GM23338 (cell line): ENCODE data around the gene PIK3R3. TPM values are rescaled to one million over a fixed set of nuclear protein-coding genes. Genes with fewer than 3 reads are reported as not detected.

Experiments used
- ATAC-seq: fragments of 200-7000 bp; cut with Tn5 transposase; 3 replicates; pipeline ENCODE4 v1.9.1; 2020
- DNase-seq: peaks from one replicate; pipeline ENCODE4 v3.0.0-alpha.2; 2015; ENCODE audit warnings: low spot score
- H2AFZ ChIP-seq: fragments of 200-600 bp; sonication (generic); 2 replicates; pipeline ENCODE4 v1.8.0; 2016; ENCODE audit warnings: antibody characterized with exemption, mild to moderate bottlenecking, moderate library complexity
- H3F3A ChIP-seq: fragments of 200-600 bp; sonication (generic); replicated peaks from 2 replicates; pipeline ENCODE4 v1.8.0; 2017; ENCODE audit warnings: antibody characterized with exemption, mixed run types, low read depth
- H3K27ac ChIP-seq: fragments of 200-600 bp; sonication (generic); 2 replicates; pipeline ENCODE4 v1.6.1; 2016; ENCODE audit warnings: low read depth
- H3K27me3 ChIP-seq: fragments of 200-600 bp; sonication (generic); 2 replicates; pipeline ENCODE4 v1.8.0; 2016; ENCODE audit warnings: mild to moderate bottlenecking, mixed run types, moderate library complexity; ENCODE audit not compliant: insufficient read depth
- H3K36me3 ChIP-seq: fragments of 200-600 bp; sonication (generic); 2 replicates; pipeline ENCODE4 v1.8.0; 2016; ENCODE audit warnings: mild to moderate bottlenecking; ENCODE audit not compliant: insufficient read depth
- H3K4me1 ChIP-seq: fragments of 200-600 bp; sonication (generic); 2 replicates; pipeline ENCODE4 v1.8.0; 2016; ENCODE audit warnings: mild to moderate bottlenecking, moderate library complexity; ENCODE audit not compliant: insufficient read depth
- H3K4me2 ChIP-seq: fragments of 200-600 bp; sonication (generic); 2 replicates; pipeline ENCODE4 v1.7.1; 2017; ENCODE audit warnings: mixed run types
- H3K4me3 ChIP-seq: fragments of 200-600 bp; sonication (generic); 2 replicates; pipeline ENCODE4 v1.6.1; 2016; ENCODE audit warnings: mixed run types
- H3K79me2 ChIP-seq: fragments of 200-600 bp; sonication (generic); replicated peaks from 2 replicates; pipeline ENCODE4 v1.8.0; 2017; ENCODE audit warnings: mild to moderate bottlenecking; ENCODE audit not compliant: insufficient read depth
- H3K9me2 ChIP-seq: fragments of 200-600 bp; sonication (generic); 2 replicates; pipeline ENCODE4 v1.8.0; 2017; ENCODE audit not compliant: insufficient read depth
- H4K20me1 ChIP-seq: fragments of 200-600 bp; sonication (generic); replicated peaks from 2 replicates; pipeline ENCODE4 v1.8.0; 2017; ENCODE audit warnings: mild to moderate bottlenecking; ENCODE audit not compliant: insufficient read depth
- H3K27ac Mint-ChIP-seq: 2 replicates; pipeline ENCODE4 v1.8.0; 2020; ENCODE audit warnings: inconsistent platforms, mild to moderate bottlenecking, moderate library complexity, mixed read lengths
- H3K27me3 Mint-ChIP-seq: 3 replicates; pipeline ENCODE4 v1.8.0; 2022; ENCODE audit warnings: low read depth, mild to moderate bottlenecking, moderate library complexity, mixed read lengths, inconsistent platforms; ENCODE audit not compliant: insufficient read depth, poor library complexity
- H3K36me3 Mint-ChIP-seq: 3 replicates; pipeline ENCODE4 v1.8.0; 2021; ENCODE audit warnings: low read depth, mild to moderate bottlenecking, inconsistent platforms, moderate library complexity, mixed read lengths
- H3K4me1 Mint-ChIP-seq: 3 replicates; pipeline ENCODE4 v1.8.0; 2020; ENCODE audit warnings: mild to moderate bottlenecking, inconsistent platforms, mixed read lengths
- H3K4me3 Mint-ChIP-seq: 3 replicates; pipeline ENCODE4 v1.8.0; 2021; ENCODE audit warnings: moderate library complexity, mild to moderate bottlenecking, inconsistent platforms, mixed read lengths
- H3K9me3 Mint-ChIP-seq: 3 replicates; pipeline ENCODE4 v1.8.0; 2020; ENCODE audit warnings: moderate library complexity, mild to moderate bottlenecking, inconsistent platforms, mixed read lengths
- CREB1 ChIP-seq: fragments of 250-450 bp; sonication (Bioruptor Pico); IDR thresholded peaks from 2 replicates; pipeline ENCODE4 v1.5.0; 2020; ENCODE audit warnings: low read depth, mild to moderate bottlenecking, moderate library complexity
- CTCF ChIP-seq, 2 experiments: fragments of 200-600 bp in 1 of 2; sonication (generic) in 1 of 2; conservative IDR thresholded peaks; 2 replicates each; pipeline versions ENCODE4 v1.5.1 to v1.6.1; 2016 to 2017; ENCODE audit warnings: antibody characterized with exemption in 2 of 2, low read depth in 2 of 2, mild to moderate bottlenecking in 2 of 2, moderate library complexity in 1 of 2
- EZH2 ChIP-seq: fragments of 200-600 bp; sonication (generic); IDR thresholded peaks from one replicate; pipeline ENCODE4 v1.8.0; 2017; ENCODE audit warnings: antibody characterized with exemption, mild to moderate bottlenecking, low read depth; ENCODE audit not compliant: unreplicated experiment
- EZH2phosphoT487 ChIP-seq: fragments of 200-600 bp; sonication (generic); IDR thresholded peaks from one replicate; pipeline ENCODE4 v1.8.1; 2018; ENCODE audit warnings: antibody characterized with exemption; ENCODE audit not compliant: unreplicated experiment
- JUNB ChIP-seq: IDR thresholded peaks from one replicate; pipeline ENCODE4 v1.6.1; 2016; ENCODE audit warnings: antibody characterized with exemption; ENCODE audit not compliant: unreplicated experiment
- NANOG ChIP-seq: IDR thresholded peaks from 2 replicates; pipeline ENCODE4 v1.6.1; 2016; ENCODE audit warnings: antibody characterized with exemption, borderline replicate concordance
- POLR2AphosphoS5 ChIP-seq: IDR thresholded peaks from 2 replicates; pipeline ENCODE4 v1.6.1; 2016; ENCODE audit warnings: antibody characterized with exemption, low read depth
- STAT1 ChIP-seq: IDR thresholded peaks from one replicate; pipeline ENCODE4 v1.6.1; 2016; ENCODE audit warnings: antibody characterized with exemption; ENCODE audit not compliant: unreplicated experiment
- ZNF114 ChIP-seq: fragments of 250-450 bp; sonication (Bioruptor Pico); IDR thresholded peaks from 2 replicates; pipeline ENCODE4 v1.5.0; 2020; ENCODE audit warnings: mild to moderate bottlenecking, moderate library complexity
- ZNF331 ChIP-seq: fragments of 250-450 bp; sonication (Bioruptor Pico); IDR thresholded peaks from 2 replicates; pipeline ENCODE4 v1.5.0; 2020; ENCODE audit warnings: low read depth, mild to moderate bottlenecking, moderate library complexity
- polyA plus RNA-seq: library from polyadenylated mRNA; unstranded; fragments of >200 nt; fragmentation: Nextera tagmentation; extraction: Ambion mirVana; gene quantifications from 2 replicates; pipeline ENCODE4 v1.2.1, GENCODE V29; 2016
- total RNA-seq: library from RNA; depleted of rRNA; stranded (reverse); fragments of >200 nt; shearing (Covaris generic); gene quantifications from 2 replicates; pipeline ENCODE4 v1.2.3, GENCODE V29; 2014
- TF ChIP-seq, protein P1 (sequence below): IDR thresholded peaks from 2 replicates; pipeline ENCODE4 v1.6.1; 2016; ENCODE audit warnings: antibody characterized with exemption
- TF ChIP-seq, protein P2 (sequence below): IDR thresholded peaks from one replicate; pipeline ENCODE4 v1.6.1; 2018; ENCODE audit warnings: antibody characterized with exemption; ENCODE audit not compliant: unreplicated experiment
- TF ChIP-seq, protein P3 (sequence below): fragments of 250-450 bp; sonication (Bioruptor Pico); IDR thresholded peaks from 2 replicates; pipeline ENCODE4 v1.5.0; 2020; ENCODE audit warnings: mild to moderate bottlenecking, moderate library complexity

The PIK3R3 gene
- total and polyA plus RNA-seq, 2 experiments from 2014 or later, result 7.5 to 8.6 TPM

DNA sequence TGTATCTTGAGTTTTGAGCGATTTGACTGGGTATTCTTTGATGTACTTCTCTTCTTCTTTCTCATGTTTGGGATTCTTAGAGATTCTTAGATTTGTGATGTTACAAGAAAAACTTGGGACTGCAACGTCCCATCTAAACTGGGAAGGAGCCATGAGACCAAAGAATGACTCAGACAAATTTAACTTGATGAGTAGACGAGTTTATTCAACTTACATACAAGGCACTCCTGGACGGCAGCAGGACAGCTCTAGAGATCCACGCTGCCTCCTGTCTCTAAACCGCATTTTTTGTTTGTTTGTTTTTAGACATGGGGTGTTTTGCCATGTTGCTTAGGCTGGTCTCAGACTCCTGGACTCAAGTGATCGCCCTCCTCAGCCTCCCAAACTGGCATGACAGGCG is 137.1 kb downstream of the PIK3R3 start:
- ATAC-seq (no peak), DNase-seq (no peak)
- peaks cover 2% of the 10 kb centered on the region; the same call in 1 of the 2 replicates for H4K20me1 ChIP-seq
- H3K27me3 Mint-ChIP-seq, result no peaks in the 10 kb centered on the region
- H3K36me3 Mint-ChIP-seq, result peaks cover 7% of the 10 kb centered on the region; the same call in 1 of the 3 replicates
- H3K4me1 ChIP-seq, result no peaks in the 10 kb centered on the region
- 0 out of 2 replicates have a peak, but pooled peaks cover 20% of the 10 kb centered on the region for H3K79me2 ChIP-seq
- no peaks in the 10 kb centered on the region for H3K9me2 ChIP-seq
- H3K27ac ChIP-seq, result no peak overlapping the region
- TF ChIP-seq JUNB (no peak), EZH2phosphoT487 (no peak), STAT1 (no peak), EZH2 (no peak), NANOG (no peak), ZNF331 (CRISPR knock-in tag) (no peak), POLR2AphosphoS5 (no peak), ZNF114 (no peak), CREB1 (CRISPR knock-in tag) (no peak), CTCF (conservative IDR thresholded peaks at IDR 0.05; ENCODE audit: low read depth in 2 of 2) (no peak)
- TF ChIP-seq, protein P1, sequence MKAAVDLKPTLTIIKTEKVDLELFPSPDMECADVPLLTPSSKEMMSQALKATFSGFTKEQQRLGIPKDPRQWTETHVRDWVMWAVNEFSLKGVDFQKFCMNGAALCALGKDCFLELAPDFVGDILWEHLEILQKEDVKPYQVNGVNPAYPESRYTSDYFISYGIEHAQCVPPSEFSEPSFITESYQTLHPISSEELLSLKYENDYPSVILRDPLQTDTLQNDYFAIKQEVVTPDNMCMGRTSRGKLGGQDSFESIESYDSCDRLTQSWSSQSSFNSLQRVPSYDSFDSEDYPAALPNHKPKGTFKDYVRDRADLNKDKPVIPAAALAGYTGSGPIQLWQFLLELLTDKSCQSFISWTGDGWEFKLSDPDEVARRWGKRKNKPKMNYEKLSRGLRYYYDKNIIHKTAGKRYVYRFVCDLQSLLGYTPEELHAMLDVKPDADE, result no peak
- TF ChIP-seq, protein P2, sequence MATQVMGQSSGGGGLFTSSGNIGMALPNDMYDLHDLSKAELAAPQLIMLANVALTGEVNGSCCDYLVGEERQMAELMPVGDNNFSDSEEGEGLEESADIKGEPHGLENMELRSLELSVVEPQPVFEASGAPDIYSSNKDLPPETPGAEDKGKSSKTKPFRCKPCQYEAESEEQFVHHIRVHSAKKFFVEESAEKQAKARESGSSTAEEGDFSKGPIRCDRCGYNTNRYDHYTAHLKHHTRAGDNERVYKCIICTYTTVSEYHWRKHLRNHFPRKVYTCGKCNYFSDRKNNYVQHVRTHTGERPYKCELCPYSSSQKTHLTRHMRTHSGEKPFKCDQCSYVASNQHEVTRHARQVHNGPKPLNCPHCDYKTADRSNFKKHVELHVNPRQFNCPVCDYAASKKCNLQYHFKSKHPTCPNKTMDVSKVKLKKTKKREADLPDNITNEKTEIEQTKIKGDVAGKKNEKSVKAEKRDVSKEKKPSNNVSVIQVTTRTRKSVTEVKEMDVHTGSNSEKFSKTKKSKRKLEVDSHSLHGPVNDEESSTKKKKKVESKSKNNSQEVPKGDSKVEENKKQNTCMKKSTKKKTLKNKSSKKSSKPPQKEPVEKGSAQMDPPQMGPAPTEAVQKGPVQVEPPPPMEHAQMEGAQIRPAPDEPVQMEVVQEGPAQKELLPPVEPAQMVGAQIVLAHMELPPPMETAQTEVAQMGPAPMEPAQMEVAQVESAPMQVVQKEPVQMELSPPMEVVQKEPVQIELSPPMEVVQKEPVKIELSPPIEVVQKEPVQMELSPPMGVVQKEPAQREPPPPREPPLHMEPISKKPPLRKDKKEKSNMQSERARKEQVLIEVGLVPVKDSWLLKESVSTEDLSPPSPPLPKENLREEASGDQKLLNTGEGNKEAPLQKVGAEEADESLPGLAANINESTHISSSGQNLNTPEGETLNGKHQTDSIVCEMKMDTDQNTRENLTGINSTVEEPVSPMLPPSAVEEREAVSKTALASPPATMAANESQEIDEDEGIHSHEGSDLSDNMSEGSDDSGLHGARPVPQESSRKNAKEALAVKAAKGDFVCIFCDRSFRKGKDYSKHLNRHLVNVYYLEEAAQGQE, result no peak
- TF ChIP-seq, protein P3, sequence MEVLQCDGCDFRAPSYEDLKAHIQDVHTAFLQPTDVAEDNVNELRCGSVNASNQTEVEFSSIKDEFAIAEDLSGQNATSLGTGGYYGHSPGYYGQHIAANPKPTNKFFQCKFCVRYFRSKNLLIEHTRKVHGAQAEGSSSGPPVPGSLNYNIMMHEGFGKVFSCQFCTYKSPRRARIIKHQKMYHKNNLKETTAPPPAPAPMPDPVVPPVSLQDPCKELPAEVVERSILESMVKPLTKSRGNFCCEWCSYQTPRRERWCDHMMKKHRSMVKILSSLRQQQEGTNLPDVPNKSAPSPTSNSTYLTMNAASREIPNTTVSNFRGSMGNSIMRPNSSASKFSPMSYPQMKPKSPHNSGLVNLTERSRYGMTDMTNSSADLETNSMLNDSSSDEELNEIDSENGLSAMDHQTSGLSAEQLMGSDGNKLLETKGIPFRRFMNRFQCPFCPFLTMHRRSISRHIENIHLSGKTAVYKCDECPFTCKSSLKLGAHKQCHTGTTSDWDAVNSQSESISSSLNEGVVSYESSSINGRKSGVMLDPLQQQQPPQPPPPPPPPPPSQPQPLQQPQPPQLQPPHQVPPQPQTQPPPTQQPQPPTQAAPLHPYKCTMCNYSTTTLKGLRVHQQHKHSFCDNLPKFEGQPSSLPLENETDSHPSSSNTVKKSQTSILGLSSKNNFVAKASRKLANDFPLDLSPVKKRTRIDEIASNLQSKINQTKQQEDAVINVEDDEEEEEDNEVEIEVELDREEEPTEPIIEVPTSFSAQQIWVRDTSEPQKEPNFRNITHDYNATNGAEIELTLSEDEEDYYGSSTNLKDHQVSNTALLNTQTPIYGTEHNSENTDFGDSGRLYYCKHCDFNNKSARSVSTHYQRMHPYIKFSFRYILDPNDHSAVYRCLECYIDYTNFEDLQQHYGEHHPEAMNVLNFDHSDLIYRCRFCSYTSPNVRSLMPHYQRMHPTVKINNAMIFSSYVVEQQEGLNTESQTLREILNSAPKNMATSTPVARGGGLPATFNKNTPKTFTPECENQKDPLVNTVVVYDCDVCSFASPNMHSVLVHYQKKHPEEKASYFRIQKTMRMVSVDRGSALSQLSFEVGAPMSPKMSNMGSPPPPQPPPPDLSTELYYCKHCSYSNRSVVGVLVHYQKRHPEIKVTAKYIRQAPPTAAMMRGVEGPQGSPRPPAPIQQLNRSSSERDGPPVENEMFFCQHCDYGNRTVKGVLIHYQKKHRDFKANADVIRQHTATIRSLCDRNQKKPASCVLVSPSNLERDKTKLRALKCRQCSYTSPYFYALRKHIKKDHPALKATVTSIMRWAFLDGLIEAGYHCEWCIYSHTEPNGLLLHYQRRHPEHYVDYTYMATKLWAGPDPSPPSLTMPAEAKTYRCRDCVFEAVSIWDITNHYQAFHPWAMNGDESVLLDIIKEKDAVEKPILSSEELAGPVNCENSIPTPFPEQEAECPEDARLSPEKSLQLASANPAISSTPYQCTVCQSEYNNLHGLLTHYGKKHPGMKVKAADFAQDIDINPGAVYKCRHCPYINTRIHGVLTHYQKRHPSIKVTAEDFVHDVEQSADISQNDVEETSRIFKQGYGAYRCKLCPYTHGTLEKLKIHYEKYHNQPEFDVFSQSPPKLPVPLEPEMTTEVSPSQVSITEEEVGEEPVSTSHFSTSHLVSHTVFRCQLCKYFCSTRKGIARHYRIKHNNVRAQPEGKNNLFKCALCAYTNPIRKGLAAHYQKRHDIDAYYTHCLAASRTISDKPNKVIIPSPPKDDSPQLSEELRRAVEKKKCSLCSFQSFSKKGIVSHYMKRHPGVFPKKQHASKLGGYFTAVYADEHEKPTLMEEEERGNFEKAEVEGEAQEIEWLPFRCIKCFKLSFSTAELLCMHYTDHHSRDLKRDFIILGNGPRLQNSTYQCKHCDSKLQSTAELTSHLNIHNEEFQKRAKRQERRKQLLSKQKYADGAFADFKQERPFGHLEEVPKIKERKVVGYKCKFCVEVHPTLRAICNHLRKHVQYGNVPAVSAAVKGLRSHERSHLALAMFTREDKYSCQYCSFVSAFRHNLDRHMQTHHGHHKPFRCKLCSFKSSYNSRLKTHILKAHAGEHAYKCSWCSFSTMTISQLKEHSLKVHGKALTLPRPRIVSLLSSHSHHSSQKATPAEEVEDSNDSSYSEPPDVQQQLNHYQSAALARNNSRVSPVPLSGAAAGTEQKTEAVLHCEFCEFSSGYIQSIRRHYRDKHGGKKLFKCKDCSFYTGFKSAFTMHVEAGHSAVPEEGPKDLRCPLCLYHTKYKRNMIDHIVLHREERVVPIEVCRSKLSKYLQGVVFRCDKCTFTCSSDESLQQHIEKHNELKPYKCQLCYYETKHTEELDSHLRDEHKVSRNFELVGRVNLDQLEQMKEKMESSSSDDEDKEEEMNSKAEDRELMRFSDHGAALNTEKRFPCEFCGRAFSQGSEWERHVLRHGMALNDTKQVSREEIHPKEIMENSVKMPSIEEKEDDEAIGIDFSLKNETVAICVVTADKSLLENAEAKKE (CRISPR knock-in tag), result no peak
- no peaks in the 10 kb centered on the region for H3F3A ChIP-seq
- H2AFZ ChIP-seq, result no peak overlapping the region
- H3K36me3 ChIP-seq, result peaks cover 7% of the 10 kb centered on the region; the same call in 1 of the 2 replicates
- H3K4me3 Mint-ChIP-seq, result no peak overlapping the region; the same call in 2 of the 3 replicates
- H3K4me2 ChIP-seq, result no peak overlapping the region
- H3K4me3 ChIP-seq, result no peak overlapping the region
- no peaks in the 10 kb centered on the region; the same call in 2 of the 3 replicates for H3K4me1 Mint-ChIP-seq
- no peak overlapping the region for H3K27ac Mint-ChIP-seq
- H3K9me3 Mint-ChIP-seq, result peaks cover 5% of the 10 kb centered on the region; the same call in 2 of the 3 replicates
- no peaks in the 10 kb centered on the region for H3K27me3 ChIP-seq
